HG02885 (cell line): Measurements from ENCODE around the gene TMEM176A.

Source experiments
- ATAC-seq: cut with Tn5 transposase; IDR thresholded peaks from one replicate; pipeline ENCODE4 v1.9.1; 2021; ENCODE audit warnings: mild to moderate bottlenecking; ENCODE audit not compliant: unreplicated experiment, poor library complexity

TMEM176A gene

GRCh38 chr7:150787321-150788281, 13.0 kb upstream of the TMEM176A start:
- peak; percentile 62 for ATAC-seq

GRCh38 chr7:150788474-150789269, 11.9 kb upstream of the TMEM176A start:
- no peak for ATAC-seq

GRCh38 chr7:150790416-150791075, 10.0 kb upstream of the TMEM176A start:
- ATAC-seq, result no peak

GRCh38 chr7:150791304-150791703, 9.3 kb upstream of the TMEM176A start:
- no peak for ATAC-seq

- ATAC-seq, result no peak
Observed at GRCh38 chr7:150791746-150792452, 8.7 kb upstream of the TMEM176A start.

- no peak for ATAC-seq
Observed at GRCh38 chr7:150793569-150794238, 6.9 kb upstream of the TMEM176A start.

GRCh38 chr7:150797661-150798060, 2.9 kb upstream of the TMEM176A start:
- ATAC-seq, result no peak

GRCh38 chr7:150799156-150799555, 1.4 kb upstream of the TMEM176A start:
- no peak for ATAC-seq

- ATAC-seq, result no peak
Observed at GRCh38 chr7:150799741-150800580, 608 bp upstream of the TMEM176A start, which contains the start of gene TMEM176B. Gene TMEM176B, minus strand, starts transcription at chr7:150800364. Its CDS starts 3,795 bp downstream, at chr7:150796569.

- ATAC-seq, result no peak
Observed at GRCh38 chr7:150801242-150801945, 825 bp downstream of the TMEM176A start.

GRCh38 chr7:150801946-150802771, 1.6 kb downstream of the TMEM176A start:
- ATAC-seq, result no peak

GRCh38 chr7:150803161-150803860, 2.7 kb downstream of the TMEM176A start:
- no peak for ATAC-seq

- no peak for ATAC-seq
Observed at GRCh38 chr7:150804802-150805201, 4.2 kb downstream of the TMEM176A start.

GRCh38 chr7:150805864-150806263, 5.3 kb downstream of the TMEM176A start:
- ATAC-seq, result no peak

- no peak for ATAC-seq
Observed at GRCh38 chr7:150806454-150806853, 5.9 kb downstream of the TMEM176A start.

GRCh38 chr7:150806863-150807262, 6.3 kb downstream of the TMEM176A start:
- no peak for ATAC-seq
